ENCODE measurements around the gene HMOX1.
"Not testable (repeated sequence)": the region's sequence is repeated elsewhere in the genome, so short reads cannot be mapped to it uniquely, and the experiment has no call there.

The HMOX1 gene

GRCh38 chr22:35350539-35351503, 30.1 kb upstream of the HMOX1 start:
- peak; percentile 90 for DNase-seq (ENCODE audit: low spot score)

DNA sequence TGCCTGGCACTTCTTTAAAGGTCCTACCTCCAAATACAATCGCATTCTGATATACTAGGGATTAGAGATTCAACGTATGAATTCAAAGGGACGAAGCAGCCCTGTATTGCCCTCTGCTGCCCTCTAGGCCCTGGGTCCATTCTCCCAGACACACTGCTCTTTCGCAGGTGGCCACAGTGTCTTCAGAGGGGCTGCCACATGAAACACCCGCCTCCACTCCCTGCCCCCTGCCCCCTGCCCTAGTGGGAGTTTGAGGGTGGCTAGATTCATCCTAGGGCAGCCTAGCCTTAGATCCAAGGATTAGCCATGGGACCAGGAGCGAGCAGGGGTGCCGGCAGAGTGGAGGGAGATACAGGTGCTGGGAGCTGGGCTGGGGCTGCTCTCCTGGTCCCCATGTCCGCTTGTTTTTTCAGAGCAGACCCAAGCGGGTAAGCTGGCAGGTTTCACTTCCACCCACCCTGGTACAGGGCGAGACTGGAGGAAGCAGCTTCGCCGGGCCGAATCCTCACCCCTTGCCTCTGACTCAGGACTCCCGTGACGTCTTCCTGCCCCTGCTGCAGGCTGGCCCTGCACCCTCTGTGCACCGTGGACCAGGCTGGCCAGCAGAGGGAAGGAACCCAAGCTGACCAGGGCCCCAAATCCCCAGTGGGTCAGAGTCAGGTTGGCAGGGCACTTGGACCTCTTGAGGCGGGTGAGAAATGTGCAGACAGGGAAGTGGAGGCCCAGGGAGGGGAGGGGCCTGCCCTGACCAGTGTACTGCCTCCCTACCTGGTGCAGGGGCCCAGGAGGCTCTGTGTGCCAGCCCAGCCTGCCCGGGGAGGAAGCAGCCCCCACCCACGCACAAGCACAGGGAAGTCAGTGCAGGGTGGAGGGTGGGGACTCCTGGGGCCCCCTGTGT, 28.4 kb upstream of the HMOX1 start:
- no peak for DNase-seq (ENCODE audit: low spot score)

DNA sequence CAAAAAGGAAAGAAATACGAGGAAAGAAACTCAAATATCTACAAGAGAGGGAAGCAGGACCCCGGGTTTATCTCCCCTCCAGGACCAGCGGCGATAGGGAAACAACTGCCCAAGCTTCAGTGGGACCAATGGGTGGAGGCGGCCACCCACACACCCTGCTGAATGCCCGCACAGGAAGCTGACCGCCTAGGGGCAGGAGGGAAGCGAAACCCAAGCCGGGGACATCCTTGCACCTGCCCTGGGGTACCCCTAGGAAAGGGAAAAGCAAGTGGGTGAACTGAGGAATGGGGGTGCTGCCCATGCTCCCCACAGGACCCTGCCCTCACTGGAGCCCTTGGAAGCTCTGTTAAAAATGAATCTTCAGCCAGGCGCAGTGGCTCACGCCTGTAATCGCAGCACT, 27.6 kb upstream of the HMOX1 start:
- no peak for DNase-seq (ENCODE audit: low spot score)

DNA sequence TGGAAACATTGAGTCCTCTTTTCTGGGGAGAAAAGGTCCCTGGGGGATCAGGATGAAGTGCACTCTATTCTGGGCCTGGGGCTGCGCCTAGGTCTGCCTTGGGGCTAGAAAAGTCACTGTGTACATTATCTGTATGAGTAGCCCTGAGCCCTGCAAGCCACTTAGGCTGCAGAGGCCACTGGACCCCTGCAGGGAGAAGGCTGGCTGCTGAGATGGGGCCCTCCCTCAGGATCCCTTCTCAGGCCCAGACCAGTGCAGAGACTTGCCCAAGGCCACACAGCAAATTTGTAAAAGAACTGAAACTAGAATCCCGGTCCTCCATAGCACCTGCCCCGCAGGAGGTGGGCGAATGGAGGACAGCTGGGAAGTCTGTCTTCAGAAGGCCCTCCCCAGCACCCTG, 26.8 kb upstream of the HMOX1 start:
- DNase-seq (ENCODE audit: low spot score): no peak

DNA sequence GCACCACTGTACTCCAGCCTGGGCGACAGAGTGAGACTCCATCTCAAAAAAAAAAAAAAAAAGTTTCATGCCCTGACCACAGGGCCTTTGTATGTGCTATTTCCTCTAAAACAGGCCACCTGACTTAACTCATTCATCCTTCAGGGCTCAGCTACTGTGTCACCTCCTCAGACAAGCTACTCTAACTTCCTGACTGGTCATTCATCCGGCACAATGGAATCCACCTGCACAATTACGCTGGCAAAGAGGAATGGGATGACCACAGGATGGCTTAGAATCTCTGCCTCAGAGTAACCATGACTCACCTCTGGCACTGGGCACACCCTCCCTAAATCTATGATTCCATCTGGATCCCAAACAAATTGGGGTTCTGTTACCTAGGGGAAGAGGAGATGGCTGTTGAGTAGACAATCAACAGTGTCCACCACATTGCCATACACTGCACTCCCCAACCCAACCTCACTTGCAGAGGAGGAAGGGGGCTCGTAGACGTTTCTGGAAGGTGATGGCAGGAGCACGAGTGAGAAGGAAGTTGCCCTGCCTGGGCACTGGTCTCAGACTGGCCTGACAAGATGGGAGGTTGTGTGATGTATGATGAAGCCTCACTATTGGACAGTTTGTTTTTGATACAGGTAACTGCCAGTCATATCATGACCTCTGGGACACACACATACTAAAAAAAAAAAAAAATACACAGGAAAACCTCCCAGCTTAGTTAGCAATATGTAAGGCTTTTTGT, 22.8 kb upstream of the HMOX1 start:
- DNase-seq (ENCODE audit: low spot score): no peak

GRCh38 chr22:35359380-35360065, 21.4 kb upstream of the HMOX1 start:
- no peak for DNase-seq (ENCODE audit: low spot score)

- no peak for DNase-seq (ENCODE audit: low spot score)
Measured at GRCh38 chr22:35361001-35361558, 19.8 kb upstream of the HMOX1 start.

GRCh38 chr22:35363566-35364086, 17.3 kb upstream of the HMOX1 start:
- no peak for DNase-seq (ENCODE audit: low spot score)

- DNase-seq (ENCODE audit: low spot score): not testable (repeated sequence)
Measured at GRCh38 chr22:35364230-35364629, 16.7 kb upstream of the HMOX1 start.

DNA sequence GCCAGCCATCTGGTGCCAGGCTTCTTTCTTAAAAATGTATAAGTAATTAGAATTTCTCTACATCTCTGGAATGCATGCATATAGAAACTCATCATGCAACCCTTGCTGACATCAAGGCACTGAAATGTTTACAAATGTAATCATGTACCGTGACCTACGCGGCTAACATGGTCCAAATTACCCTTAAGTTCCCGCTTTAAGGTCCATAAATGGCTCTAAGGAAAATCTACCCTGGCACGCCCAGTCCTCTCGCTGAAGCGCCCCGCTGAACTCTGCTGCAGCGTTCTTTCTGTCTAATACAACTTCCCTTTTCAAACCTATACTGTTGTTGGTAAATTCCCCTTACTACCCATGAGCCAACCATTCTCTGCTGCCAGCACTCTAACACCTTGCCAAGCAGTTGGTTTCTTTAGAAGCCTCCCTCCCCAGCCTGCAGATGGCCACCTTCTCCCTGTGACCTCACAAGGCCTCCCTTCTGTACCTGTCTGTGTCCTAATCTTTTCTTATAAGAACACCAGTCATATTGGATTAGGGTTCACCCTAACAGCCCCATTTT, 13.5 kb upstream of the HMOX1 start:
- no peak for DNase-seq (ENCODE audit: low spot score)

DNA sequence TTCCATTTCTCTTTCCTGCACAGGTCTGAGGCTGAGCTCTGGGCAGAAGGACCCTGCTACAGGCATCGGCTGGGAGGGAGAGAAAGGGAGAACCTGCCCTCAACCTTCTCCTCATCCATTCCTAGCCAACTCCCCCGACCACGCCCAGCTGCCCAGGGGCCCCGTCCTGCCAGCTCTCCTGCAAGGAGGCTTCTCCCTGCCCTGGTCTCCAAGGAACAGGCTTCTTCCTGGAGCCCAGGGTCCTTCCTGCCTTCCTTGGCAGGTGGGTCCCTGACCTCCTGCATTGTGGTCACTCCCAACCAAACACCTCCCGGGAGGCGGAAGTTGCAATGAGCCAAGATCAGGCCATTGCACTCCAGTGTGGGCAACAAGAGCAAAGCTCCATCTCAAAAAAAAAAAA, 12.5 kb upstream of the HMOX1 start:
- no peak for DNase-seq (ENCODE audit: low spot score)

DNA sequence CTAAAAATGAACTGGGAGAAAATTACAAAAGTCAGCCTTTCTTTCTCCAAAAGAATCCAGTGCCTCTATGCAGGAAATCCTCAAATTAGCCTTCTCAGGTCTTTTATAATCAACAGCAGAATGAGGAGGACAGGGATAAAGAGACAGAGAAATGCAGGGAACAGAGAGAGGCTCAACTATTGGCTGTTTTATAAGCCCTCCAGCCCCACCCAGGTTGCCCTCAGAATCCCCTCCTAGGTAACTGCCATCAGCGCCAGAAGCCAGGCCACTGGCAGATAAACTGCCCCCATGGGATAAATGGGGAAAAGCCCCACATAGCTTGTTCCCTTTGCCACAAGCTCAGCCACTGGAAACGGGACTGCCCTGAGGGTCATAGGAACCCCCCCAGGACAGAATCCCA, 10.9 kb upstream of the HMOX1 start:
- no peak for DNase-seq (ENCODE audit: low spot score)

- DNase-seq (ENCODE audit: low spot score): no peak
Measured at GRCh38 chr22:35373781-35374180, 7.1 kb upstream of the HMOX1 start.

DNA sequence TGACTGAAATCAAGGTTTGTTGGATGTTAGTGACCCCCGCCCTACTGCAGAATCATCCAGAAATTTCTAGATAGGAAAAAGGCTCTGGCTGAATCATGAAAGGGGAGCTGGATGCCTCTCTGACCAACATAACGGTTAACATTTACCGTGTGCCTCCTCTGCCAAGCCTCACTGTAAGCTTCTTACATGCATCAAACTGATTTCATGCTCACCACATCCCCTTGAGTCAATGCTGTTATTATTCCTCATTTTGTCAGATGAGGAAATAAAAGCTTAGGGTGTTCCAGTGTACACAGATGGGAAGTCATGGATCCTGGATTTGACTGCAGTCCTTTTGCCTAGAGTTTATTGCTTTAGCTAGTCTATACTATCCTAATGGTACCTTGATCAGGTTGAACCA, 5.9 kb upstream of the HMOX1 start:
- DNase-seq (ENCODE audit: low spot score): no peak

DNA sequence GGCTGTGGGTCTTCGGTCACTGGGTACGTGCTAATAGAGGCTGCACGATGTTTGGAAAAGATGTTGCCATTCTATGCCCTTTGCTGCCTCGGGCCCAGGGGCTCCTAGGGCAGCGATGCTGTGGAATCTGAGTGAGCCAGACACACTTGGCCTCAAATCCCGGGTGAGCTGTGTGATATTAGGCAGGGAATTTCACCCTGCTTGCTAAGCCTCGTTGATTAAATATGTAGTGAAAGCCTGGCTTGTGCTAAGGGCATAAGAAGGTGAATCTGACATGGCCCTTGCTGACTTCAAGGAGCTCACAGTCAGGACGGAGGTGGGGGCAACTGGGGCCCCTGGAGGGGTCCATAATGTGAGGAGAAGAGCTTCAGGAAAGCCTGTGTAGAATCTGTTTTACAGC, 5.4 kb upstream of the HMOX1 start:
- DNase-seq (ENCODE audit: low spot score): no peak

DNA sequence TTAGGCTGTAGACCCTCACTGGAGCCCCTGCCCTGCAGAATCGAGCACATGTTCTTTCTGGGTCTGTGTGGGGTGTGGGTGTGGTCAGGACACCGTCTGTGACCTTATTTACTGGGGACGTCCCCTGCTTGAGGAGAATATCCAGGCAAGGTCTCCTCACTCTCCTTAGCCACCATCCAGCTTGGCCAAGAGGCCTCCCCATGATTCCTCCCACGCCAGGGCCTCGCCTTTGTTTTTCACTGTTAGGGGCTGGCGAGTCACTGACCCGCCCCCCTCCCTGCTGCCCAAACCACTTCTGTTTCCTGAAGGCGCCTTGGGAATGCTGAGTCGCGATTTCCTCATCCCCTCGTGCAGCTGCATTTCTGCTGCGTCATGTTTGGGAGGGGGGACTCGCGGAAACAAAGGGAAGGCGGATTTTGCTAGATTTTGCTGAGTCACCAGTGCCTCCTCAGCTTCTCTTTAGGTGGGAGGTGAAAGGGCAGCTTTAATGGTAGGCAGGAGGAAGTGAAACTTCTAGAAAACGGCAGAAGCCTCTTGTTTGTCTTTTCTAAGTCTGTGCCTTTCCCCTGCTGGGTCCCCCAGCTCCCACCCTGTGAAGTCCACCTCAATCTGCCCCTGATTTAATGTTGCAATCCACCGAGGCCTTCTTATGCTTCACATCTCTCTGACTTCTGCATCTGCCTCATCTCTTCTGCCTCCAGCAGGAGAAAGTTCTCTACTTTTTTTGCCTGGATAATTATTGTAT, 4.0 kb upstream of the HMOX1 start:
- DNase-seq (ENCODE audit: low spot score): peak; percentile 91

DNA sequence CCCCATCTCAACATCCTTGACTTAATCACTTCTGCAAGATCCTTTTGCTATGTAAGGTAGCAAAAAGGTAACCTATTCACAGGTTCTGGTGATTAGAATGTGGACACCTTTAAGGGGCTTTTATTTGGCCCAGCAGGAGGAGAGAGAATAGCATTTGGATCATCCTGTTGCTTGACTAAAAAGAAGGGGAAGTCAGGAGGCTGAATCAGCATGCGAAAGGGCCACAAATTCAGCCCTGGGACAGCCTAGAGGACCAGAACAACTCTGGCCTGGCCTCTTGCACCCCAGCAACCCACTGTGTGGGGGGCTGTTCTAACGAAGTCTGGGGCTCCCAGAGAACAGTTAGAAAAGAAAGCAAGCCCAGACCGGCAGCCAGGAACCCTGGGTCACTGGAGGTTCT, 3.2 kb upstream of the HMOX1 start:
- no peak for DNase-seq (ENCODE audit: low spot score)

GRCh38 chr22:35378621-35379020, 2.3 kb upstream of the HMOX1 start:
- no peak for DNase-seq (ENCODE audit: low spot score)

- DNase-seq (ENCODE audit: low spot score): peak; percentile 84
Measured at GRCh38 chr22:35379146-35379993, 1.5 kb upstream of the HMOX1 start.

Data from LoVo (cell line).